Measurements from ENCODE around the gene IMMT.
"Not testable (repeated sequence)": the region's sequence is repeated elsewhere in the genome, so short reads cannot be mapped to it uniquely, and the experiment has no call there.

GRCh38 chr2:86228574-86228973 is 33.3 kb upstream of the IMMT start:
- not testable (repeated sequence) for TF ChIP-seq POLR2A (IDR thresholded peaks at IDR 0.05; ENCODE audit: low read length); GATA1 (IDR thresholded peaks at IDR 0.05; ENCODE audit: low read depth, low read length)
